ENCODE data around the gene CYTH1. TPM values are rescaled to one million over a fixed set of nuclear protein-coding genes. Genes with fewer than 3 reads are reported as not detected.

CYTH1 gene
- total RNA-seq, 1 experiment from 2014 or later: 20.0 TPM

- CTCF ChIA-PET: no interaction called here
- no peak for DNase-seq (ENCODE audit: low spot score)
- no peak overlapping the region for H3K27ac Mint-ChIP-seq
These were observed 94.1 kb downstream of the CYTH1 start for GRCh38 chr17:78687944-78688343.

GRCh38 chr17:78687125-78687524, 94.9 kb downstream of the CYTH1 start:
- 0 out of 2 replicates have a peak overlapping the region, but pooled peaks have one; percentile 25 for H3K27ac Mint-ChIP-seq
- no peak for ATAC-seq
- H3K4me1 Mint-ChIP-seq: peaks cover 20% of the 10 kb centered on the region
- TF ChIP-seq USF2 (CRISPR knock-in tag; IDR thresholded peaks at IDR 0.05) (no peak), ZNF425 (CRISPR knock-in tag; conservative IDR thresholded peaks at IDR 0.05) (no peak)
- peaks cover 35% of the 10 kb centered on the region for H3K36me3 Mint-ChIP-seq
- DNase-seq (ENCODE audit: low spot score): no peak
- H3K9me3 Mint-ChIP-seq: peaks cover 15% of the 10 kb centered on the region
- POLR2A ChIA-PET: no interaction called here
- H3K27me3 Mint-ChIP-seq (ENCODE audit: low read depth): no peaks in the 10 kb centered on the region
- H3K4me3 Mint-ChIP-seq: no peak overlapping the region
- CTCF ChIA-PET: no interaction called here

More at GRCh38 chr17:78687944-78688343, 94.1 kb downstream of the CYTH1 start:
- Mint-ChIP-seq H3K9me3 (peaks cover 15% of the 10 kb centered on the region), H3K4me1 (peaks cover 18% of the 10 kb centered on the region), H3K27me3 (ENCODE audit: low read depth) (no peaks in the 10 kb centered on the region), H3K4me3 (no peak overlapping the region), H3K36me3 (peaks cover 35% of the 10 kb centered on the region)
- POLR2A ChIA-PET: no interaction called here
- no peak for TF ChIP-seq PRDM15 (CRISPR knock-in tag; IDR thresholded peaks at IDR 0.05)
- TF ChIP-seq ZNF416 (CRISPR knock-in tag; IDR thresholded peaks at IDR 0.05): no peak
- no peak for TF ChIP-seq TEAD4 (CRISPR knock-in tag; IDR thresholded peaks at IDR 0.05)
- no peak for TF ChIP-seq PRRX2 (CRISPR knock-in tag; IDR thresholded peaks at IDR 0.05)
- no peak for TF ChIP-seq ERG (CRISPR knock-in tag; IDR thresholded peaks at IDR 0.05)
- no peak for TF ChIP-seq ATF2 (CRISPR knock-in tag; IDR thresholded peaks at IDR 0.05; ENCODE audit: borderline replicate concordance, low read depth)
- ATAC-seq: no peak

GRCh38 chr17:78684026-78684425, 98.0 kb downstream of the CYTH1 start:
- ChIA-PET CTCF (interaction anchor here (0.9 to 1.6 kb wide), 2 partner anchors 124 to 187 kb away, joined by 4 to 5 read pairs; no protein-coding TSS in a partner anchor), POLR2A (no interaction called here)
- ATAC-seq (no peak), DNase-seq (ENCODE audit: low spot score) (no peak)
- H3K4me1 Mint-ChIP-seq: peaks cover 20% of the 10 kb centered on the region
- peaks cover 26% of the 10 kb centered on the region for H3K36me3 Mint-ChIP-seq
- H3K27me3 Mint-ChIP-seq (ENCODE audit: low read depth): no peaks in the 10 kb centered on the region
- H3K27ac Mint-ChIP-seq: no peak overlapping the region
- peaks cover 4% of the 10 kb centered on the region for H3K9me3 Mint-ChIP-seq
- H3K4me3 Mint-ChIP-seq: no peak overlapping the region
- TF ChIP-seq ZNF263 (CRISPR knock-in tag; IDR thresholded peaks at IDR 0.05; ENCODE audit: low read depth) (no peak), ZNF532 (CRISPR knock-in tag; IDR thresholded peaks at IDR 0.05; ENCODE audit: borderline replicate concordance) (no peak), MXD4 (CRISPR knock-in tag; IDR thresholded peaks at IDR 0.05; ENCODE audit: borderline replicate concordance) (no peak), SP1 (CRISPR knock-in tag; conservative IDR thresholded peaks at IDR 0.05) (no peak), SMAD3 (CRISPR knock-in tag; IDR thresholded peaks at IDR 0.05; ENCODE audit: borderline replicate concordance) (no peak), OVOL2 (CRISPR knock-in tag; IDR thresholded peaks at IDR 0.05; ENCODE audit: borderline replicate concordance) (no peak), SMAD4 (CRISPR knock-in tag; IDR thresholded peaks at IDR 0.05) (no peak), ZNF232 (CRISPR knock-in tag; IDR thresholded peaks at IDR 0.05) (no peak)

All from WTC11 (cell line).